GM21717 (cell line): ENCODE data around the gene WASF3.
A peak's percentile ranks its signal among the peaks of the same experiment; 100 is the strongest.

Experiments
- ATAC-seq: cut with Tn5 transposase; IDR thresholded peaks from one replicate; pipeline ENCODE4 v1.9.1; 2021; ENCODE audit warnings: mild to moderate bottlenecking, moderate library complexity; ENCODE audit not compliant: unreplicated experiment

WASF3 gene

DNA sequence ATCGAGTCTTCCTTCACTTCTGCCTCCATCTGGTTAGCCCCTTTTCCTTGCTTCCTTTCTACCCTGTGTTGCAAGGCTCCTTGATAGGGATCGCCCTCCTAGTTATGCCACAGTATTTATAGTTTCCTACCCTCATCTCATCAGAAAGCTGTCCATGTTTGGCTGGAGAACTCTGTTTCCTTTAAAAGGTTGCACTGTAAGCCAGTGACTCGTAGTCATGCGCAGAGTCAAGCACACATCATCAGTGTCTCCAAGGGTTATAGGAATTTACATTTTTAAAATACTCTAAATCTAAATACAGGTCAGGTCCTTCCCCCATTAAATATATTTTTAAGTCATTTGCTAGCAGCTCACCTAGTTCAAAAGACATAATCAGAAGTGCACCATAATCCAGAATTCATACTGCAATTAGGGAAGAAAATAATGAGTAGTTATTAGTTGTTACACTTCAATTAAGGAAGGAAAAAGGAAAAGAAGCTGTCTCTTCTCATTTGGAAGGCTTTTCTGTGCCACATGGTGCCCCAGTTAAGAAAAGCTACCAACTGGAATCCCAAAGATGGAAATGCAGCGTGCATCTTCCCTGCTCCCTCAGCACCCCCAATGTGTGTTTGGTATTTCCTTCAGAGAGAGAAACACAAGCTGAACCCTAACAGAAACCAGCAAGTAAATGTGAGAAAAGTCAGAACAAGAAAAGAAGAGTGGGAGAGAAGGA is 122.1 kb downstream of the WASF3 start:
- no peak for ATAC-seq

GRCh38 chr13:26680123-26680450 is 122.6 kb downstream of the WASF3 start:
- no peak for ATAC-seq

GRCh38 chr13:26680572-26680971 is 123.1 kb downstream of the WASF3 start:
- no peak for ATAC-seq

DNA sequence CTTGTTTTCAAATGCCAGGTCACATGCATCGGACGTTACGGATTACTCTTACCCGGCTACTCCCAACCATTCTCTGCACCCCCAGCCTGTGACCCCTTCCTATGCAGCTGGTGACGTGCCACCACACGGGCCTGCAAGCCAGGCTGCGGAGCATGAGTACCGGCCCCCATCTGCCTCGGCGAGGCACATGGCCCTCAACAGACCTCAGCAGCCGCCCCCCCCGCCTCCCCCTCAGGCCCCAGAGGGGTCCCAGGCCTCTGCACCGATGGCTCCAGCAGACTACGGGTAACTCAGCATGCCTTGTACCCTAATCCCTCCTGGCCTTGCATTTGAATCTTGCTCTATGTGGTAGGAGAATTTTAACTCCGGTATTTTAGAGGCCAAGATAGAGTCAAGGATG is 123.6 kb downstream of the WASF3 start:
- no peak for ATAC-seq

- ATAC-seq, result no peak
Observed at GRCh38 chr13:26682606-26683005, 125.1 kb downstream of the WASF3 start.

DNA sequence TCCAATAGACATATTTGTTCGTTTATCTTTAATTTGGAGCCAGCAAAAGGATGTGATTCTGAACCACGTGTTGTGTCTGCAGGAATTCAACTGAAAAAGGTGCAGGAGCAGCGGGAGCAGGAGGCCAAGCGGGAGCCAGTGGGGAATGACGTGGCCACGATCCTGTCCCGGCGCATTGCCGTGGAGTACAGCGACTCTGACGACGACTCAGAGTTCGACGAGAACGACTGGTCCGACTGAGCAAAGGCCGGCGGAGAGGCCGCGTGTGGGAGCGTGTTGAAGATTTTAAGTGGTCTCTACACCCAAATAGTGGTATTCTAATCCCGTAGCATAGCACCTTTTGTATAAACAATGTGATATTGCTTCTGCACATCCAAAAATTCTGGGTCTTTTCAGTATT is 128.1 kb downstream of the WASF3 start:
- ATAC-seq, result no peak

DNA sequence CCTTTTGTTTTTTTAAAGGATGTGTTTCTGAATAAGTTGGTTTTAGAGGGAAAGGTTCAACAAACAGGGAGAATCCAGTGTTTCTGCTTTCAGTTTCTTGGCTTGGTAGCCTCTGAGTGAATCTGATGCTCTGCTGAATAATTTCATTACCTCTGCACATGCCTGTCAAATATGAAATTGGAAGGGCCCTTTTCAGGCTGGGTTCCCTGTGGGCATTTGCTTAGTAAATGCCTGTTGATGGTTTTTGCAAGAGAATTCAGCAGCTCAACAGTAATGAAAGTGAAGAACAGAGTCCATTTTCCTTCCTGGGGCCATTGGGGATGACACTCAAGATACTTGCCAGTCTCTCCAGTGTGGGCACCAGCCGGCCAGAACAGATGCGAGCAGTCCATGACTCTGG is 128.8 kb downstream of the WASF3 start:
- ATAC-seq, result no peak

DNA sequence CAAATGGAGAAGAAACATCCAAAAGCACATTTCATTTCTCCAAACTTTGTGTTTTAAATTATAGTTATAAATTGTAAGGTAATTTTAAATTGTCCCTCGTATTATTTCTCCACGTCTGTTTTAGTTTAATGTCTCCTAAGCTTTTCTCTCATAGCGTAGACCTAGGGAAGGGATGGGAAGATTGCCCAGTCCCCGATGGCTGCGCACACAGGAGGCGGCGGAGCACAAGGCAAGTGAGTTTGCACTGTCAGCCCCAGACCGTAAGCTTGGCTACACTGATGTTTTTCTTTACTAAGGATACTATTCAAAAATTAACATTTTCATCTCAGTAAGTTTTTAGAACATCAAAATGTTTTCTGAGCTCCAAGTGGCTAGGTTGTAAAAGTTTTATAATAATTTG is 130.8 kb downstream of the WASF3 start:
- ATAC-seq, result no peak

- ATAC-seq, result no peak
Observed at GRCh38 chr13:26688980-26689379, 131.5 kb downstream of the WASF3 start.

- ATAC-seq, result no peak
Observed at GRCh38 chr13:26693749-26694463, 136.4 kb downstream of the WASF3 start.

GRCh38 chr13:26694609-26695359 is 137.3 kb downstream of the WASF3 start:
- ATAC-seq, result no peak

DNA sequence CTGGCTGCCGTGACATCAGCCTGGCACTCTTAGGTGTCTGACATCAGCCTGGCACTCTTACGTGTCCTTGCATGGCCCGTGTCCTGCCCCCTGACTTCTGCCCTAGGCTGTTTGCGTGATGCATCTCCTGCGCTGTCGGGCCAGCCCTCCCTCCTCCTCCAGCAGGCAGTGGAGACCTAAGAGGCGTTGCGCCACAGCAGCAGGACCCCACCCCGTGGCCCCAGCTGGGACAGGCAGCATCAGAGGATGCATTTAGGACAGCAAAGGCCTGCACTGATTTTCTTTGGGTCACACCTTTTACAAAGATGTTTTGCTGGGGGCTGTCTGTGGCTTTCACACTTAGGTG is 137.8 kb downstream of the WASF3 start:
- no peak for ATAC-seq

DNA sequence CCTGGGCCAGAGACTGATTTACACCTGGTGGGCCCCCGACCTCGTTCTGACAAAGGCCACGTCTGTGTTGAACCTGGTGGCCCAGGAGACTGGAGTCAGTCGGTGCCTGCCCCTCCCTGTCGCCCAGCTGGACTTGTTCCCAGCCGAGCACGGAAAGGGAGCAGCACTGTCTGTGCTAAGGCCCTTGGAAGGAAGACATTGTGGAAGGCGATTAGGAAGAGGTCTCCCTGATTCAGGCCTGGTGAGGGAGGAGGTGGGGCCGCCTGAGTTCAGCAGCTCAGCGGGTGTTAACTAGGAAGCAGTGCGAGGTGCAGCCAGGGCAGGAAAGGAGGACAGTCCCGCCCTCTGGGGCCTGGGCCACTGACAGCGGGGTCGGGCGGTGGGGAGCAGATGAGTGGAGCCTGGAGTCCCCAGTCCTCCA is 138.4 kb downstream of the WASF3 start:
- ATAC-seq, result no peak

DNA sequence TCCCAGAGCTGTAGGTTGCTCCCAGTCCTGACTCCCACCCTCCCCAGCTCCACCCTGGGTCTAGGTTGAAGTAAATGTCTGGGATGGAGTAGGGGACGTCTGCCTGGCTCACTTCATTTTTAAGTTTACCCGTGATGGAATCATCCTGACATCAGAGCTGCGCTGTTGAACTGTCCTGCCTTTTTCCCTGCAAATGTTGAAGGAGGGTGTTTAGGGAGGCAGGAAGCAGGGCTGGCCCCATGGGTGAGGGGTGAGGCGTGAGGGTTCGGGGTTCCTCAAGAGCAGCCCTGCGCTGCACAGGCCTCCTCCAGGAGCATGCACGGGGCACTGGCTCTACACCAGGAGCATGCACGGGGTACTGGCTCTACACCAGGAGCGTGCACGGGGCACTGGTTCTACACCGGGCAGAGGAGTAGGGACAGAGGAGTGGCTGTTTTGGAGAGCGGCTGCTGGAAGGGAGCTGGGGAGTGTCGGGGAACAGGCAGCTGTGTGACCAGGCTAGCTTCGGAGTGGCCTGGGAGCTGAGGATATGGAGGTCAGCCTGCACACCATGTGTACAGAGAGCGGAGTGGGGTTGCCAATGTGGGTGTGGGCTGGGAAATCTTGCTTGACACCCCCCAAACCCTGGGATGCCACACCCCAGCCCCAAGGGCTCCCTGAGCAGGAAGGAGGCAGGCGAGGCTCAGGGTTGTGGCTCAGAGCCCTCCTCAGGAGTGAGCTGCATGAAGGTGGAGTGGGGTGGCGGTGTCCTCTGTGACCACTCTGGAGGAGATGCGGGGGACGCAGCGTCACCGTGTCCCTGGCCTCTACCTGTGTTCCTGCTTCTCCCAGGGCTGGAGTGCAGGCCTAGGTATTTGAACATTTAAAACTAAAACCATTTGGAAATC is 139.8 kb downstream of the WASF3 start:
- ATAC-seq, result no peak

GRCh38 chr13:26698392-26699196 is 141.1 kb downstream of the WASF3 start:
- peak; percentile 70 for ATAC-seq

- ATAC-seq, result no peak
Observed at GRCh38 chr13:26699197-26699490, 141.7 kb downstream of the WASF3 start.

DNA sequence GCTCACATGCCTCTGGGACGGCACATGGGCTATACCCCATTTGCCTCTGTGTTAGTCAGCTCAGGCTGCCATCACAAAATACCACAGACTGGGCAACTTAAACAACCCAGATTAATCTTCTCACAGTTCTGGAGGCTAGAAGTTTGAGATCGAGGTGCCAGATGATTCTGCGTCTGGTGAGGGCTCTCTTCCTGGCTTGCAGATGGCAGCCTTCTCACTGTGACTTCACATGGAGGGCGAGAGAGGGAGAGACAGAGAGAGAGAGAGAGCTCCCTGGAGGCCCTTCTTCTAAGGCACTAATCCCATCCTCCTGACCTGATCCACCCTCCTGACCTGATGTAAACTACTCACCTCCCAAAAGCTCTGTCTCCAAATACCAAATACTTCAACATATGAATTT is 148.1 kb downstream of the WASF3 start:
- no peak for ATAC-seq

- no peak for ATAC-seq
Observed at GRCh38 chr13:26706381-26706780, 148.9 kb downstream of the WASF3 start.

DNA sequence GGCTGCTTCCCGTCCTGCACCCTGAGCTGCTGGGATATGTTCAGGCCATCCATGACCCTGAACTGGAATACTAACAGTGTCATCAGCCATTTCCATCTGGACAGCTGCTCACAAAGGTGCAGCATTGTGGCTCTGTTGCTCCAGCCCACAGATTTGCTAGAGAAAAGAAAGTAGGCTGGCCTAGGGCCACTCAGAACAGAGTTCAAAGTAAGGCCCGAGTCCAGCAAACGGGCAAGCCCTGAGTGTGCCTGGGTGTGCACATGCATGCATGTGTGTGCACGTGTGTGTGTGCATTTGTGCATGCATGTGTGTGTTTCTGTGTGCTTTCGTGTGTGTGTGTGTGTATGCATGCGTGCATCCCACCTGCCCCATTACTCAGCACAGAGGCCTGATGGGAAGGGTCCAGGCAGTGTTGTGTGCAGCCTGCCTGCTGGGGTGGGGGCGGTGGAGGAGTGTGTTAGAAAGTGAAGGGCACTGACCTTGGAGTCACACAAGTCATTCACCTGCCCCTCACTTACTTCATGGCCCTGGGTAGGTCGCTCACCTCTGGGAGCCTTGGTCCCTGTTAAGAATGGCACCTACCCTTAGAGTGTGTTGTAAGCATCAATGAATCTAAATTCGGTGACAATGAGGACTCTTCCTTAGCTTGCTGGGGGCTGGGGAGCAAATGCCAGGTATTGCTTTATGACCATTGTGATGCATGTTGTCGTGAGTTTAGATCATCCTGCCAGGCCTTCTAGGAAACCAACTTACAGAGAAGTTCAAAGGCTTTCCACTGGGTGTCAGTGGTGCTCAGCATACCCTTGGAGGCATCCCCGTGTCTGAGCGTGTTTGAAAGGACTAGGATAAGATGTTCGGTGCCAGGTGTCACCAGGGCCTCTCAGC is 149.9 kb downstream of the WASF3 start:
- no peak for ATAC-seq

DNA sequence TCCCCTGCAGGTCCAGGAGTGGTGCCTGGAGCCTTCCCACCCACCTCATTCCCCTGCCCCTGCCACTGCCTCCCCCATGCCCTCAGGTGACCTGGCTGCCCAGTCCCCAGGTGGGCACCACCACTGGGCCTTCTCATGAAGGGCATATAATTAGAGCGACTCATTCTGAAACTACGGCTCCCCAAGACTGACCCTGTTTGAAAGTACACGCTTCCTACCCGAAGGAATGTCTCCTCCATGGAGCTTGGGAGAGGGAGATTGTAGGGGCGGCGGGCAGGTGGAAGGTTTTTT is 150.5 kb downstream of the WASF3 start:
- no peak for ATAC-seq
